C4-2B (cell line): ENCODE results near the gene SFMBT1.

Source experiments
- CTCF ChIP-seq: fragments of 450-650 bp; conservative IDR thresholded peaks from 2 replicates; pipeline ENCODE4 v1.5.1; 2017; ENCODE audit warnings: mild to moderate bottlenecking
- ZFX ChIP-seq: fragments of 450-650 bp; IDR thresholded peaks from 2 replicates; pipeline ENCODE4 v1.6.1; 2017

DNA sequence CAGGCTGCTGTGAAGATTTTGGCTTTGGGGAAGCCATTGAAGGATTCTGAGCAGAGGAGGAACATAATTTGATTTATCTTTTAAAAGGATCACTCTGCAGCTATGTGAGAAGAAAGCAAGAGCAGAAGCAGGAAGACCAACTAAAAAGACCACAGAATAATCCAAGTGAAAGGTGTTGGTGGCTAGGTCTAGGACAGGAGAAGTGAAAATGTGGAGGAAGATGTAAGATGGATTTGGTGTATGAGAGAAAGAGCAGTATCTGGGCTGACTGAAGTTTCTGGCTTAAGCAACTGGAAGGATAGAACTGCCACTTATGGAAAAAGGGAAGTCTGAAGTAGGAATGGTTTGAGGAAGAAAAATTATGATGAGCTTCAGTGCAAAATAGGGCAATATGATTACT lies 62.0 kb downstream of the SFMBT1 start:
- TF ChIP-seq CTCF (no peak), ZFX (no peak)
